ENCODE measurements around the gene ATR.
"Not testable (repeated sequence)": the region's sequence is repeated elsewhere in the genome, so short reads cannot be mapped to it uniquely, and the experiment has no call there.

ATR gene

GRCh38 chr3:142578329-142579223, at the start of gene ATR:
Gene ATR (minus strand): TSS chr3:142578733. CDS start chr3:142578704, 29 bp downstream.
- peak; percentile 93 for DNase-seq (ENCODE audit: low read depth)

- no peak for DNase-seq (ENCODE audit: low read depth)
These were observed 48.4 kb upstream of the ATR start for GRCh38 chr3:142626971-142627370.

GRCh38 chr3:142625153-142625440, 46.6 kb upstream of the ATR start:
- no peak for DNase-seq (ENCODE audit: low read depth)

GRCh38 chr3:142624341-142625152, 46.0 kb upstream of the ATR start:
- DNase-seq (ENCODE audit: low read depth), result no peak

- no peak for DNase-seq (ENCODE audit: low read depth)
These were observed 44.7 kb upstream of the ATR start for GRCh38 chr3:142623194-142623593.

- no peak for DNase-seq (ENCODE audit: low read depth)
These were observed 43.9 kb upstream of the ATR start for GRCh38 chr3:142622405-142622804.

GRCh38 chr3:142618917-142619461, 40.5 kb upstream of the ATR start:
- DNase-seq (ENCODE audit: low read depth), result no peak

- DNase-seq (ENCODE audit: low read depth), result no peak
These were observed 36.6 kb upstream of the ATR start for GRCh38 chr3:142615171-142615570.

- DNase-seq (ENCODE audit: low read depth), result no peak
These were observed 35.6 kb upstream of the ATR start for GRCh38 chr3:142614059-142614626.

DNA sequence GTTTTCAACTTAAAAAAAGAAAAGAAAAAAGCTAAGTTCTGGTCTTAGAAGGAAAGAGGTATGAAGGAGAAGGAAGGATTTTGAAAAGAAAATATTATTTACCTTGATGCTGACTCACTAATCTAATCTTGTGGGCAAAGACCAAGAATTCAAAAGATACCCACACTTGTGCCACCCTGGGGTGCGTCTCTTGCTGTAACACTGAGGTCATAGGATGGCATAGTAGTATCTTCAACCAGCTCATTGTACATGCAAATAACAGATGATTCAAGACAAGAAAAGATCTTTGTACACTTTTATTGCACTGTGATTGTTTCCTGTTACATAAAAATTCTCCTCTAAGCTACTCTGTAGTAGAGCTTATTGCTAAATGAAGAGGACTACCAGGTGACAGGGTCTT, 35.0 kb upstream of the ATR start:
- DNase-seq (ENCODE audit: low read depth), result no peak

- no peak for DNase-seq (ENCODE audit: low read depth)
These were observed 32.7 kb upstream of the ATR start for GRCh38 chr3:142611206-142611605.

DNA sequence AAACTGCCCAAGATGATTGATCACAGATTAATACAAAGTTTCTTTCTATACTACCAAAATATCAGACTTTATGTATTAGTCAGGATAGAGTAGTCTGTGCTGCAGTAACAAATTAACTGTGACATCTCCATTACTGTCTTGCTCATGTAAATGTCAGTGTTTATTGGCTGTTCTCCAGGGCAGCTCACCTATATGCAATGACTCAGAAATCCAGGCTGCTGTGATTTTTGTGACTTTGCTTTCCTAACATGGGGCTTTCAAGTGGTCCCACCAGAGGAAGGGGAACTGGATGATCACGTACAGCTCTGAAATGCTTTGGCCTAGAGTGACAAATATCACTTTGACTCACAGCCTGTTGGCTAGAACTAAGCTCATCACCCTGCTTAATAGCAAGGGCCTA, 30.6 kb upstream of the ATR start:
- no peak for DNase-seq (ENCODE audit: low read depth)

- DNase-seq (ENCODE audit: low read depth), result no peak
These were observed 30.1 kb upstream of the ATR start for GRCh38 chr3:142608631-142609030.

DNA sequence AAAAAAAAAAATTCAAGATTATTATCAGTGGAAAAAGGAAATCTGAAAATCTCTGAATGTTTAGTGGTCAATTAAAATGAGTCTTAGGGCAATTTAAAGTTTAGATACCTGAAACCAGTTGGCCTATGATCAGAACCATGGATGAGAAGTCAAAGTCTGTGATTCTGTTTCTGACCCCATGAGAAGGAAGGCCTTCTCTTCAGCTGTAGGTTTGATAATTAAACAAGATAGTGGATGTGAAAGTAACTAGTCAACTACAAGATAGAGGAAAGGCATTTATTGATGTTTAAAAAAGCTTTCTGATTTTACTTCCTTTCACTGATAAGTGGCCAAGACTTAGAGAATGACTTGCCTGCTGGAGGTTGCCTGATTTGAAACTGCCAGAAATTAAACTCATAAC, 26.4 kb upstream of the ATR start:
- DNase-seq (ENCODE audit: low read depth), result no peak

GRCh38 chr3:142603386-142603705, 24.8 kb upstream of the ATR start:
- not testable (repeated sequence) for DNase-seq (ENCODE audit: low read depth)

DNA sequence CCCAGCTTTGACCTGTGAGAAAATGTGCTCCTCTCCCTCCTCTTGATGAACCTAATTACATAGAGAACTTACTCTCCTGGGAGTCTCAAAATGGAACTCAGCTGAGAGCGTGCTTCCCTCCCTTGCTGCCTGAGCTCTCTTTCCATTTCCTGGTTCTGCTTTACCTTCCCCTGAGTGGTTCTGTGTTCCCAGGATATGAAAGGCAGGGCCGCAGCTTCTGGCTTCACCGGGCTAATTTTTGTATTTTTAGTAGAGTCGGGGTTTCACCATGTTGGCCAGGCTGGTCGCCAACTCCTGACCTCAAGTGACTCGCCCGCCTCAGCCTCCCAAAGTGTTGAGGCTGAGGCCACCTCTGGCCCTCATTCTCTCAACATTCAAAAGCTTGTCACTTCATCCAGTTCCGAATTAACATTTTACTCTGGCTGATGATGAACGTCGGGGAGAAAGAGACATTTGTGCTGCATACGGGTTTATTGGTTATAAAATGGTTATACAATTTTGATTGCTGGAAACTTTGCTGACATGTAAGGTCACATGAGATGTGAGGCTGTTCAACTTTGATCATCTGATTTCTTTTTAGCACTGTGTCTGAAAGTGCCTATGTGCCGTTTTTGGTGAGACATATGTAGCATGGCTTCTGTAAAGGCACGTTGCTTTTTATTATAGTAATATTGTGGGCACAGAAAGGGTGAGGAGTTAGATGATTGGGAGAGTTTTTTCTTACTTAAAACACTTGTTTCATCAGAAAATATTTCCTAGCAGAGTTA, 24.3 kb upstream of the ATR start:
- no peak for DNase-seq (ENCODE audit: low read depth)

DNA sequence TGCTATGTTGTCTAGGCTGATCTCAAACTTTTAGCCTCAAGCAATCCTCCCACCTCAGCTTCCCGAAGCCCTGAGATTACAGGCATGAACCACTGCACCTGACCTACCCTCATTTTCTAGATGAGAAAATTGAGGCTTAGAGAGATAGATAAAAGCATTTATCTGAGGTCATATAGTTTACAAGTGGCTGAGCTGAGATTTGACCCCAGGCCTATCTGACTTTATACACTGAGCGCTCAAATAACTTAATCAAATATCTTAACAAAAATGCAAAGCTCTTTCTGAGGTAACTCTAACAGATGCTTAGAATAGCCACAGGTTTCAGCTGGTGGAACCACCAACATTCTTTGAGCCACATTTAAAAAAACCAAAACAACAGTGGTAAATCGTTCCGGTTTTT, 23.2 kb upstream of the ATR start:
- DNase-seq (ENCODE audit: low read depth), result no peak

DNA sequence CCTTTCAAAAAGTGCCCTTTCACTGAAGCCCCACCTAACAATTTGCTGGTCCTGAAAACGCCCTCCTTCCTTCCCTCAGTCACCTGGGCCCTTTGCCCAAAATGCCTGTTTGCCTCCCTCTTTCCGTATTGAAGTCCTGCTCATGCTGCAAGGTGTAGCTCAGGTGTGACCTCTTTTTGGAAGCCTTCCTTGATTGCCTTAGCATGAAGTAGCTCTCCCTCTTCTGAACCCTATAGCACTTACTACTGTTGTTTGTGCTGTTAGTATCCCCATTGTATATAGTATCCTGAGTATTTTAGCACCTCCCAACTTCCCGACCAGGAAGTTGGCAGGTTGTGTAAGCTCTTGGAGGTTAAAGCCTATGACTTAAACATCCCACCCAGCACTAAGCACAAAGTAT, 19.4 kb upstream of the ATR start:
- DNase-seq (ENCODE audit: low read depth), result no peak

GRCh38 chr3:142596726-142597088, 18.2 kb upstream of the ATR start:
- no peak for DNase-seq (ENCODE audit: low read depth)

DNA sequence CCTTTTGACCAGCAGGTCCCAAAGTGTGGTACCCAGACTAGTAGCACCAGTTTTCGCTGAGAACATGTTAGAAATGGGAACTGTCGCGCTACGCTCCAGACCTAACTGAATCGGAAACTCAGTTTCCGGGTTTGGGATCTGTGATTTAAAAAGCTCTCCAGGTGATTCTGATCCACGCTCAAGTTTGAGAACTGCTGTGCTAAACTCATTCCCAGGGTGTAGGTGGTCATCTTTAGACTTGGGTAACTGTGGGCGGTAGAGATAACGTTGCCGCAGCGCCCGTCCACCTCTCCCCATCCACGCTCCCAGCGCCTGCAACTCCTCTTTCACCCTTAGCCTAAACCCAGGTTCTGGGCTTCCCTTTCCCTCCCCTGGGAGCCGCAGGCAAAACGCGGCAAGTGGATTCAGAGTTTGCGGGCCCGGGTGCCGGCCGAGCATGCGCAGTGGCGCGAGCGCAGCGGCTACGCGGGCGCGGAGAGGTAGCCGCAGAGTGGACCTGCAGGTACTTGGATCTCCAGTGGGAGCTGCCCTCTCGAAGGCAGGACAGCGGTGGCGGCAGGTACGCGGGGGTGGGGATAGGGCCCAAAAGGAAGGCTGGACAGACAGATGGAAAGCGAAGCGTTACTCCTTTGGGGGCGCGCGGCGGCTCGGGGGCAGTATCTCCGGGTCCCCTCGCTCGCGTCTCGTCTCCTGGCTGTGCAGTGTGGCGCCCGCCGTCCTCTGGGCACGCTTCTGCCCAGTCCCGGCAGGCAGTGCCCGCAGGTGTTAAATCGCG, 17.6 kb upstream of the ATR start, which contains the start of gene PLS1:
Gene PLS1 (plus strand): TSS at position 443 of the 775 bp plus-strand sequence. CDS start 67,845 bp downstream, outside the sequence.
- peak; percentile 47 for DNase-seq (ENCODE audit: low read depth)

GRCh38 chr3:142595581-142595950, 17.0 kb upstream of the ATR start:
- peak; percentile 21 for DNase-seq (ENCODE audit: low read depth)

Measured in GM04504 (cell line).